Spinal cord (tissue), 10 donors: Measurements from ENCODE around the gene DPH6. TPM values are rescaled to one million over a fixed set of nuclear protein-coding genes. Genes with fewer than 3 reads are reported as not detected.

ENCODE experiments used
- DNase-seq, 6 donors: peaks; one replicate each; pipeline versions ENCODE4 v3.0.0 to v3.0.0-alpha.2; 2013 to 2015; ENCODE audit warnings: low spot score in 6 of 6, low read depth in 4 of 6
- H3K27ac ChIP-seq: one replicate; pipeline ENCODE4 v1.5.1; 2013; ENCODE audit warnings: low read depth, low read length, control low read depth
- H3K27me3 ChIP-seq: one replicate; pipeline ENCODE4 v1.6.1; 2013; ENCODE audit warnings: low read length; ENCODE audit not compliant: control insufficient read depth, insufficient read depth
- H3K36me3 ChIP-seq: one replicate; pipeline ENCODE4 v1.6.1; 2013; ENCODE audit warnings: low read length; ENCODE audit not compliant: control insufficient read depth, insufficient read depth
- H3K4me1 ChIP-seq: one replicate; pipeline ENCODE4 v1.6.1; 2013; ENCODE audit warnings: low read length; ENCODE audit not compliant: control insufficient read depth, insufficient read depth
- H3K4me3 ChIP-seq: one replicate; pipeline ENCODE4 v1.5.1; 2013; ENCODE audit warnings: low read depth, low read length, control low read depth
- H3K9me3 ChIP-seq: one replicate; pipeline ENCODE4 v1.6.1; 2013; ENCODE audit warnings: low read length; ENCODE audit not compliant: control insufficient read depth, insufficient read depth
- WGBS: methylation state at CpG from one replicate; pipeline ENCODE4 v1.1.5; 2013; ENCODE audit warnings: missing lambda C conversion rate; ENCODE audit not compliant: insufficient coverage; 5-methylcytosine and 5-hydroxymethylcytosine counted together
- polyA plus RNA-seq, 2 donors: library from polyadenylated mRNA; unstranded; fragments of 120-200 nt; gene quantifications; one replicate each; pipeline ENCODE4 v1.2.1, GENCODE V29; 2013; ENCODE audit not compliant: insufficient read length in 2 of 2
- total RNA-seq, 2 donors: library from RNA; depleted of rRNA in 1 of 2; stranded (reverse); fragments of 120-200 nt in 1 of 2; fragments of >200 nt in 1 of 2; gene quantifications; one replicate each; pipeline versions ENCODE4 v1.2.3 to v1.2.4, GENCODE V29; 2013 to 2014
- donor health status: healthy.

DPH6 gene
- total and polyA plus RNA-seq, 4 donors: 12.4 to 26.4 (median 17.6) TPM

DNA sequence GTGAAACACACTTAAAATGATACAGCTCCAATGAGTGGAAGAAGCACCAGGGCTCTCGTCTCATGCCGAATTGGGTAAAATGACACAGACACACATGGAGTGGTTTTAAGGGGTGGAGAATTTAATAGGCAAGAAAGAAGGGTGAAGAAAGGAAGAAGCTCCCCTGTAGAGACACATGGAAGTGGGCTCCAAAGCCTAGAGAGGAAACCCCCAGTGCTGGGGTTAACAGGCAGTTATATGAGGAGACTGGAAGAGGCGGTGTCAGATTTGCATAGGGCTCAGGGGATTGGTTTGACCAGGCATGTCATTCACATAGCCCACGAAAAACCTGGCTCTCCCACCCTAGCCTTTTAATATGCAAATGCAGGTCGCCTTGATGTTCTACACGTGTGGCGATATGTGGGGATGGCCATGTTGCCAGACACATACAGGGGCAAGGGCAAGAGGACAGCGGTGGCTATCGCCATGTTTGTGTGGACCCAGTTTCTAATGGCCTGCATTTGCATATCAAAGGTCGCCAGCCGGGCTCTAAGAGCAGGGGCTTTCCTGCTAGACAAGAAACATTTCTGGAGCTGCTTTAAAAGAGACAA, 1.9 kb upstream of the DPH6 start:
- Histone ChIP-seq H3K27ac (no peak overlapping the region), H3K4me3 (no peak overlapping the region), H3K27me3 (no peaks in the 10 kb centered on the region), H3K4me1 (peaks cover 8% of the 10 kb centered on the region), H3K36me3 (no peaks in the 10 kb centered on the region), H3K9me3 (no peaks in the 10 kb centered on the region)
- DNase-seq: peak in 1 of 6 donors; percentile 19
- WGBS: 23% methylated on average over 9 of the region's 11 CpGs

DNA sequence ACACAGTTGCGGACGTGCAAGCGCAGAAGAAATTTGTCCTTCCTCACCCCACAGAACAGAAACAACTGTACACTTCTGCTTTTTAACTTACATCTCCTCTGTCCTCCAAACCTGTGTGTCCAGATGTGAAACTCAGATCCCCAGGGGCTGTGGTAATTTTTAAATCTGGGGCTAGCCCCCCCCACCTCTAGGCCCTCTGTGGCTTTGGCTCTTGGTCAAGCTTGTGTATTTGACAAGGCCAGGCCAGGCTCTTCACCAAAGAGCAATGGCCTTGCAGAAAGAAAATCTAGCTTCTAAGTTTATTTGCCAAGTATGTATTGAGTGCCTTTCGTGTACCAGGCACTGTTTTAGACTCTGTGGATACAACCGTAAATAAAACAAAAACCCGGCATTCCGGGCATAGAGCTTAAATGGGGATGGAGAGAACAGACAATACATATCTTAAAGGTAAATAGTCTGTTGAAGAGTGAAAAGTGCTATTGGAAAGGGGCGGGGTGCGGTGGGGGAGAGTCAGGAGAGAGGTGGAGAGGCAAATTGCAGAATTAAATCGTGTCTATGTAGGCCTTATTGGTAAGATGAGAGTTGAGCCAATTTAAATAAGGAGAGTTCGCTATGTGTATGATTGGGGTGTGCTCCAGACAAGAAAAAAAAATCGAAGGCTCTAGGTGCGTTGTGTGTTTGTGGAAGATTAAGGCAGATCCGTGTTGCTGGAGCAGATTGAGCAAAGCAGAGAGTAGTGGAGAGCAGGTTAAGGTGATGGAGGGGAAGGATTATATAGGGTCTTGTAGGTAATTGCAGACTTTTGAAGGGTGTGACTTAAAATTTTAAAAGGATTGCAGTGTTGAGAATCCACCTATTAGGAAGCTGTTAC, 781 bp upstream of the DPH6 start:
- Histone ChIP-seq H3K4me3 (peak overlapping the region; percentile 94), H3K4me1 (peaks cover 8% of the 10 kb centered on the region), H3K27me3 (no peaks in the 10 kb centered on the region), H3K9me3 (no peaks in the 10 kb centered on the region), H3K36me3 (no peaks in the 10 kb centered on the region), H3K27ac (peak overlapping the region; percentile 97)
- DNase-seq: no peak
- WGBS: 91% methylated on average over 8 of the region's 14 CpGs

DNA sequence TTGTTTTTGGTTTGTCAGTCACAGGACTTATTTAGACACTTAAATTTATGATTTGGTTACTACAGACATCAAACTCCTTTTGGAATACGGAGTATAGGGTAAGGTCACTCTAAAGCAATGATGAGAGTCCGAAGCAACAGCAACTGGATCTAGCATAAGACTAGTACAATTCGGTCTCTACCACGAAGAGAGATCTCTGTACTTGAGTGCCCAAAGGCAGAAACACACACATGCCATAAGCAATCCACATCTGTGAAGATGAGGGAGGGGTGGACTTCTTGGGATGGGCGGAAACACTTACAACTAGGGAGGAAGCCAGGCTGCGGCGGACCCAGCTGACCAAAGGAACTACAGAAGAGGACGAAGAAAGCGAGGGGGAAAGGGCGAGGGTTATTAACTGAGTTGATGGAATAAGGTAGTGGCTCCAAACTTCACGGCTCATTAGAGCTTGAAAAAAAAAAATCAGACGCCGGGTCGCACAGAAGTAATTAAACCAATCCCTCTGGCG, 595 bp downstream of the DPH6 start:
- no peaks in the 10 kb centered on the region for H3K9me3 ChIP-seq
- H3K27ac ChIP-seq: peak overlapping the region; percentile 97
- peak in 3 of 6 donors; percentile 18 to 36 (median 25) for DNase-seq
- no peaks in the 10 kb centered on the region for H3K36me3 ChIP-seq
- H3K4me1 ChIP-seq: peaks cover 8% of the 10 kb centered on the region
- peak overlapping the region; percentile 94 for H3K4me3 ChIP-seq
- no peaks in the 10 kb centered on the region for H3K27me3 ChIP-seq
- 0% methylated on average over 11 of the region's 15 CpGs for WGBS

DNA sequence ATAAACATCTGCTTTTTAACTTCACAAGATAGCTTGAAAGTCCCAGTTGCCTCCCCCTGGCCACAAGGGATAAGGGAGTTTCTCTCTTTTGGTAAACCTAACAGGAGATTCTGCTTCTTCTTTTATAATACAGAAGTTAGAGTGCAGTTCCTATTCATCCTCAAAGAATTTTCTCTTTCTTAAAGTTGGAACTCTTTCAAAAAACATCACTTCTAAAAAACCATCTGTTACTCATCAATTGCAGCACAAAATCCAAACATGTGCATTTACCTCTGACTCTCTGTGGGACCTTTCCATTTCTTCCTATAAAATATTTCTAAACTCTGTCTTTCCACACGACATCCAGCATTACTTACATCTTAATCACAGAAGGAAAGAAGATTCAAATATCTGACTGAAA, 5.1 kb downstream of the DPH6 start:
- Histone ChIP-seq H3K27ac (no peak overlapping the region), H3K9me3 (no peaks in the 10 kb centered on the region), H3K27me3 (no peaks in the 10 kb centered on the region), H3K4me3 (no peak overlapping the region), H3K4me1 (no peaks in the 10 kb centered on the region), H3K36me3 (no peaks in the 10 kb centered on the region)
- no CpG with 5 or more reads among the region's 1 CpG for WGBS
- no peak for DNase-seq

DNA sequence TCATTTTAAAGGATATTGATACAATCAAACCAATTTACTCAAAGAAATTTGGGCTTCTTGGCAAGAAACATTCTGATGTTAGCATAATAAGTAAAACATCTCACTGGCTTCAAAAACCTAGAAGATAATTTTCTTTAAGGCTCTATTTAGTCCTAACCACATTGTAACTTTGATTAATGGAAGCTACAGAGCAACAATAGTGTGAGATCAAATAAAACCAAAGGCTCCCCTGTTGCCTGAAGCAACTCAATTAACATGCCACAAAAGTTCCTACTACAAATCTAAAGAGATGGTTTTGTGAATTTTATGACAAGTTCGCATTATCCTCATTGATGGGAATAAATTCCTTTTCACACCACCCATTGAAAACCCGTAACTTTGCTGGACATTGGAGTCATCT, 5.9 kb downstream of the DPH6 start:
- no peaks in the 10 kb centered on the region for H3K36me3 ChIP-seq
- no peak overlapping the region for H3K4me3 ChIP-seq
- no CpG with 5 or more reads among the region's 2 CpGs for WGBS
- no peak overlapping the region for H3K27ac ChIP-seq
- H3K9me3 ChIP-seq: no peaks in the 10 kb centered on the region
- no peaks in the 10 kb centered on the region for H3K27me3 ChIP-seq
- H3K4me1 ChIP-seq: no peaks in the 10 kb centered on the region
- DNase-seq: no peak

DNA sequence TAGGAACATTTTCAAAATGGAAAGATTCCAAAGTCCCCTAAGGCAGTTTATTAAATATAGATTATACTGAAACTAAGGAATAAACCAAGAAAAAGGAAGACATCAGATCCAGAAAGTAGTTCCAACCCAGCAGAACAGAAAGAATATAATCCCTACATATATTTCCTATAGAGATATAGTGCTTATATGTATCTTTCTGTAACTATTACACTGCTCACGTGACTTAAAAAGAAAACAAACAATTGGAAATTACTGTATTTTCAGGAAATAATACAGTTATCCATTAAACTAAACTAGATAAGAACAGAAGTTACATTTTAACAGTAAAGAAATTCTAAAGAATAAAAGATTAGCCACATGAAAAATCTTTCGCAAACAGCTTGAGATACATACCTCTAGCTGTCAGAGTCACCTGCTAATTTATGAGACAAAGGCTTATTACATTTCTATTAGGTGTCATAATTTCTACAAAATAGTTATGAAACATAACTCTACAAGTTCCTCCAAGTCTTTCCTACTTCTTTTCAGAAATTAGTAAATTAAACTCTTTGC, 10.5 kb downstream of the DPH6 start:
- no peak for DNase-seq
- Histone ChIP-seq H3K27ac (no peak overlapping the region), H3K27me3 (no peaks in the 10 kb centered on the region), H3K4me3 (no peak overlapping the region), H3K36me3 (no peaks in the 10 kb centered on the region), H3K9me3 (no peaks in the 10 kb centered on the region), H3K4me1 (no peaks in the 10 kb centered on the region)
- no CpG with 5 or more reads among the region's 2 CpGs for WGBS

DNA sequence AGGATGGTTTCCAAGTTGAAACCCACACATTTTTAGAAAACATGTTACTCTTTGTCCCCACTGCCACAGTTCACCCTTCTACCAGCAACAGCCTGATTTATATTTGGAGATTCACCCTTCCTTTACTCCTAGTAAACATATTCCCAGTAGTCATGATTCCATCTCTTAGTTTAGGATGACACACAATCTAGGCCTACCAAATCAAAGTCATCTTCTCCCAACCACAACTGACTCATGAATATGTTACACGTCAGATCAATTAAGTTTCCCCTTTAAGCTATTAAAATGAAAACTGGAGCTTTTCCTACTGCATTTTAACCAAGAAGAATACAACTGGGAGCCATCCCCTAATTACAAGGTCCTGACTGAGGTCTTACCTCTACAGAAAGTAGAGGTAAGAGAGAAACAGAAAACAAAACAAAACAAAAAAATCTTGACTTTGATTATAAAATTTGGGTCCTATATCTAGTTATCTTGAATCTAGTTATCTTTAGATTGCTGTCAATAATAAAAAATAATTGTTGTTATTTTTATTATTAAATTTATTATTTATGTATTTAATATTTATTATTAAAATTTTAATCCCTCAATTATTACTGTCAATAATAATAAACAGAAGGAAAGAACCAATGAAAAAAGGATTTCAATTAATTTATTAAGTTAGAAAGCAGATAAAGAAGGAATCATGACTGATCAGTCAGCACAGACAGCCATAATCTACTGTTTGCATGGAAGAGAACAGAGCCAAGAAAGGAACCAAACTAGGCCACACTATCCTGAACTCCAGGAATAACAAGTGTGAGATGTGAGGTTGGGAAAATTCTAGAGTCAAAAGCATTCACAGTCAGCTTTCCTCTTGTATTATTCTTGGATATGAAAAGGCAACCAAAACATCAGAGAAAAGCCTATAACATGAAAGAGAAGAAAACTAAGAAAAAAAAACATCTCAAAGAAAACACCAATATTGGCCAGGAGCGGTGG, 12.5 kb downstream of the DPH6 start:
- H3K27me3 ChIP-seq: no peaks in the 10 kb centered on the region
- no peaks in the 10 kb centered on the region for H3K9me3 ChIP-seq
- no peak for DNase-seq
- no peak overlapping the region for H3K4me3 ChIP-seq
- 84% methylated on average over 2 of the region's 2 CpGs for WGBS
- H3K4me1 ChIP-seq: no peaks in the 10 kb centered on the region
- no peak overlapping the region for H3K27ac ChIP-seq
- no peaks in the 10 kb centered on the region for H3K36me3 ChIP-seq

DNA sequence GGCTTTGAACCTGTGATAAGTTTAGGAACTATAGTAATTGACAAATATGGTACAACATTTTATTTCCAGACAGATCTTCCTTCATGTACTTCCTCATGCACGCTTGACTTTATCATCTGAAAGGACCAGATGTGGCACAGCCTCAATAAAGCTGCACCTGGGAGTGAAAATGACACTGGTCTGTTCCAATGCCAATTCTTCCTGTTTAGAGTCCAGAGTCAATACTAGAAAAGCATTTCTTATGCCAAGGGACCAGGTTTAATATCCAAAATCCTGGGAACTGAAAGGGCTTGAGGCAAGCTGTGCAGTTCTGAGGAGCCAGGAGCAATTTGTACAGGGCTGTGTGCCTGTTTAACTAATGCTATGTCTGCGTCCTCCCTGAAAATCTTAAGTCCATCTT, 15.3 kb downstream of the DPH6 start:
- no peaks in the 10 kb centered on the region for H3K9me3 ChIP-seq
- H3K4me1 ChIP-seq: no peaks in the 10 kb centered on the region
- H3K36me3 ChIP-seq: no peaks in the 10 kb centered on the region
- no peak overlapping the region for H3K4me3 ChIP-seq
- H3K27ac ChIP-seq: no peak overlapping the region
- DNase-seq: peak in 1 of 6 donors; percentile 28
- no peaks in the 10 kb centered on the region for H3K27me3 ChIP-seq
- WGBS: 58% methylated on average over 2 of the region's 2 CpGs

DNA sequence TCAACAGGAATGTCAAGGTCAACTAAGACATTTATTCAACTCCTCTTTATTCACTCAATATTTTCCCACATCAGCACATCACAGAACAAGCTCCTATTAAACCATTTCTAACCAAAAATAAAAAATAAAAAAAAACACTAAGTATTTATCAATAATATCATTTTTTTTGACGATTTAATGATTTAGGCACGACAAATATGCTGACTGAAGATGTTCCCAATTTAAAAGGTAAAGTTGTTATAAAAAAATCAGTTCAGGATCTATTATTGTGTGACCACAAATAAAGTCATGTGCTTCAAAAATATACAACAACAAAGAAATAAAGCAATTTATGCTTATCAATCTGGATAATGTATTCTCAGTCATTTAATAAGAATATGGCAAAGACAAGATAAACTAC, 16.2 kb downstream of the DPH6 start:
- no CpG with 5 or more reads among the region's 2 CpGs for WGBS
- H3K4me1 ChIP-seq: no peaks in the 10 kb centered on the region
- no peak for DNase-seq

More for the DNA sequence above, 16.2 kb downstream of the DPH6 start:
- H3K4me3 ChIP-seq: no peak overlapping the region
- H3K36me3 ChIP-seq: no peaks in the 10 kb centered on the region
- H3K27me3 ChIP-seq: no peaks in the 10 kb centered on the region
- H3K27ac ChIP-seq: no peak overlapping the region
- H3K9me3 ChIP-seq: no peaks in the 10 kb centered on the region
